Measurements from ENCODE around the gene HYOU1.
"Not testable (repeated sequence)": the region's sequence is repeated elsewhere in the genome, so short reads cannot be mapped to it uniquely, and the experiment has no call there.

The HYOU1 gene

GRCh38 chr11:119041821-119042514, 15.0 kb downstream of the HYOU1 start:
- no peak for DNase-seq

- DNase-seq: not testable (repeated sequence)
Observed at GRCh38 chr11:119039471-119039870, 17.5 kb downstream of the HYOU1 start.

GRCh38 chr11:119038884-119039283, 18.1 kb downstream of the HYOU1 start:
- no peak for DNase-seq

GRCh38 chr11:119034813-119035212, 22.2 kb downstream of the HYOU1 start:
- DNase-seq: no peak

DNA sequence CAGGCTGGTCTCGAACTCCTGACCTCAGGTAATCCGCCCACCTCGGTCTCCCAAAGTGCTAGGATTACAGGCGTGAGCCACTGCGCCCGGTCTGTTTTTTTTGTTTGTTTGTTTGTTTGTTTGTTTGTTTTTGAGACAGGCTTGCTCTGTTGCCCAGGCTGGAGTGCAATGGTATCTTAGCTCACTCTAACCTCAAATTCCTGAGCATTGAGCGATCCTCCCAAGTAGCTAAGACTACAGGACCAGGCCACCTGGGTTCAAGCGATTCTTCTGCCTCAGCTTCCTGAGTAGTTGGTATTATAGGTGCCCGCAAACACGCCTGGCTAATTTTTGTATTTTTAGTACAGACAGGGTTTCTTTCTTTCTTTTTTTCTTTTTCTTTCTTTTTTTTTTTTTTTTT, 23.6 kb downstream of the HYOU1 start:
- not testable (repeated sequence) for DNase-seq

GRCh38 chr11:119031912-119032280, 25.1 kb downstream of the HYOU1 start:
- no peak for DNase-seq

DNA sequence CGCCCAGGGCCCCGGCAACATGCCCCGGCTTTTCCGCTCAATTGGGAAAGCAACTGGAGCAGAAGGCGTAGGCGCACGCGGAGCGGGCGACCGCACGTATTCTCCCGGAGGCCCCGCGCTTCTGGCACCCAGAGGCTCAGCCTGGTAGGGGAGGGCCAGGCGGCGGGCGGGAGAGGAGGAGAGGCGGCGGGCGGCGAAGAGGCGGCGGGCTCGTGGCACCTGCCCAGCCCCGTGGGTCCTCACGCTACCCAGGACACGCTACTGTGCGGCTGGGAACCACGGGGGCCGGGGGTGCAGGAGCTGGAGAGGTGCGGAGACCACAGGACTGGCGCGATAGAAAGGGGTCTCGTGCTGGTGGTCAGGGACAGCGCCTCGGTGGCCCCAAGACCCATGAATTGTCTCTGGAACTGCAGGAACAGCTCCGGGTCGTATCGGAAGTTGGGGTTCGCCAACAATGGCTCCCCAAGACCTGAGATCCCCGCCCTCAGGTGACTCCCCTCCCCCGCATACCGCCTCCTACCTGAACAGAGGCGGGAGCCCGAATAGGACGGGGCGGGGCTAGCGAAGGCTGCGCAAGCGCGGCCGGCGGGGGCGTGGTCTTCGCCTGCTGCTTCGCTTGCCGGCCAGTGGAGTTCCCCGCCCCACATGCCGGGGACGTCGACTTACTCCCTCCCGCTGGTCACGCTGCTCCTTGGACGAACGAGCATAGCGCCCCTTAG, 26.5 kb downstream of the HYOU1 start, which contains the start of gene SLC37A4:
Gene SLC37A4 (minus strand): TSS at position 549 of the 719 bp plus-strand sequence.
- DNase-seq: peak; percentile 92 to 99

- DNase-seq: no peak
Observed at GRCh38 chr11:119030029-119030328, 27.0 kb downstream of the HYOU1 start.

DNA sequence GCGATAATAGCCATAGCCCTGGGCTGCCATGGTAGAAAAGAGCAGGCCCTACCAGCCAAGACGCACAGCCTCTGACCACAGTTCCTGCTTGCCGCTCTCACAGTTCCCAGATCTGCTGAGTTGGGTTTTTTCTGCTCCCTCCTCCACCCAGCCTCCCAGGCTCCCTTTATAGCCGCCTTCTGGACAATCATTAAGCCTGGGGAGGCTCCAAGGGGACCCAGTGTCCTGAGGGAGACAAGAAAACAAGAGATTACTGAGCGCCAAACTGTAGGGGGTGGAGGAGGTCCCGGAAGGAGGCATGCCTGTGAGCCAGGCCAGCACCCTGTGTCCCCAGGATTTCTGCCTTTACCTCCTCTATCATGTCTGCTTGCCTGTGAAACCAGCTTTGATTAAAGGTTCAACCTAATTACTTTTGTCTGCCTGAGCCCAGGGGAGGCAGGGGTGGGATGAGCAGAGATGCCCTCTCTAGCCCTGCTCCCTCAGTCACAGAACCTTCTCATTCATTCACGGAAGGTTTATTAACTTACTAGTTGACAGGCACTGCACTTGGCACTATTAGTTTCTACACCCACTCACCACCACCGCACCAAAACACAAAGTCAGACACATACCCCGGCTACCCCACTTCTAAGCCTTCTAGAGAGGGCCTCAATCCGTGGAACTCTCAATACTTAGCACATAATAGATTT, 27.5 kb downstream of the HYOU1 start:
- DNase-seq: no peak

DNA sequence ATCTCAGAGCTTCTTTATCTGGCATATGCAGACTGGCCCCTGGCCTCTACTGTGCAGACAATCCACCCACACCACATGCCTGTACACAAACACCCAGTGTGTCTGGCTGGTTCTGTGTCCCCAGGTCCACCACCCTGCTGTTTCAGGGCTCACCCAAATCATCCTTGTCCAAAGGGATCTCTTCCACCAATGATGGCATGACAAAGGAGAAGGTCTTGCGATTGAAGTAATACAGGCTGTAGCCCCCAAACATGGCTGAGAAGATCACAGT, 28.0 kb downstream of the HYOU1 start:
- no peak for DNase-seq

GRCh38 chr11:119028346-119029068, 28.5 kb downstream of the HYOU1 start:
- no peak for DNase-seq

DNA sequence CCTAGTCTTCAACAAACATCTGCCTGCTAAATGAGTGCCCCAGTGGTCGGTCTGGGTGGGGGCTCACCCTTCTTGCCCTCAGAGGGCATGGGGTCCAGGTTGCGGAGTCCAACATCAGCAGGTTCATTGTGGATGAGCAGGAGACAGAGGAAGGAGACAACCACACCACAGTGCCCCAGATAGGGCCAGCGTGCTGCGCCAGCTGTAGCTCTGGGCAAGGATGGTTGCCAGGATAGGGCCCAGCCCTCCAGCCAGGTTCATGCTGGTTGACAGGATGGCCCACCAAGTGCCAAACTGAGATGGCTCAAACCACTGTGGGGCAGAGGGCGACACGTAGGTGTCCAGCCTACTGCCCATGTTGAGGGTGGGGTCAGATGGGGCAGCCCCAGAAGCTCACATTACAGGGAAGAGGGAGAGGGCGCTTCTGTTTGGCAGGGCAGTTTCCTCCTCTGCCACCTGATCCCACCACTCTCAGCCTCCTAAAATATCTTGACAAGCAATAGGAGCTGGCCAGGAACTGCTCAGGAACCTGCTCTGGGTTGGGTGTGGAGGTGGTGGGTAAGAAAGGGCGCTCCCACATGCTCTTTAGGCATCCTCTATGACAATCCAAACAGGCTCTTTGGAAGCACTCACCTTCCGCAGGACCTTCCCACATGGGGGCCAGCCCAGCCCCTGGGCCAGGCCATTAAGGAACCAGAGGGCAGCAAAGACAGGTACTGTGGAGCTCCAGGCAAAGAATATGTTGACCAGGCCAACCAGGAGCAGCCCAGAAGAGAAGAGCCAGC, 29.3 kb downstream of the HYOU1 start:
- no peak for DNase-seq

DNA sequence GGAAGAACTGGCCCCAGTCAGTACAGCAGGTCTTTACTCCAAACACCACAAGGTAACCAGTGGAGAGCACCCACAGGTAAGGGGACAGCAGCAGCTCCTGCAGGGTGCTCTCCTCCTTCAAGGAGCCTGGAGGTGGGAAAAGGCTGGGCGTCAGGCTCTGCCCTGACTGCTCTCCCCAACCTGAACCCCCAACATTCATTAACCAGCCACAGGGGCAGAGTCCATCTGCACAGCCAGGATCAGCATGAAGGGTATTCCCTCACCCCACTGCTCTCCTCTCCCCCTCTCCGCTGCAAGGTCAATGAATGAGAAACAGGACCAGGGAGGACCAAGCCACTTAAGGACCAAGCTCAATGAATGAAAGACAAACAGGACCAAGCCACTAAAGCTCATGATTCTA, 30.0 kb downstream of the HYOU1 start:
- no peak for DNase-seq

- DNase-seq: no peak
Observed at GRCh38 chr11:119025978-119026766, 30.8 kb downstream of the HYOU1 start.

DNA sequence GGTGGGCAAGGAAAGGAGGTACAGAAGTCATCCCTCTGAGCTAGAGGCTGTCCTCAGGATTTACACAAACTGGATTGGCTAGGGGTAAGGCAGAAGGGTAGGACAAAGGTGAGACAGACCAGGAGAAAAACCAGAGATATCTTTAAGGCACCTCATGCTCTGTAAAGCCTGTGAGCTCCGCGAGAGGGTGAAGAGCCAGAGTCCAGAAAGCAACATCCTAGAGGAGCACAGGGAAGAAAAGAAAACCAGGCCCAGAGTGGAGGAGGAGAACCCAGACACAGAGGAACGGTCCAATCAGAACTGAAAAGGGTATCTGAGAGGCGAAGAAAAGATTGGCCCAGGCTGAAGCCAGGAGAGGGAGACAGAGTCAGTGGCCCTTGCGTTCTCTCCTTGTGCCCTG, 31.5 kb downstream of the HYOU1 start:
- DNase-seq: no peak

DNA sequence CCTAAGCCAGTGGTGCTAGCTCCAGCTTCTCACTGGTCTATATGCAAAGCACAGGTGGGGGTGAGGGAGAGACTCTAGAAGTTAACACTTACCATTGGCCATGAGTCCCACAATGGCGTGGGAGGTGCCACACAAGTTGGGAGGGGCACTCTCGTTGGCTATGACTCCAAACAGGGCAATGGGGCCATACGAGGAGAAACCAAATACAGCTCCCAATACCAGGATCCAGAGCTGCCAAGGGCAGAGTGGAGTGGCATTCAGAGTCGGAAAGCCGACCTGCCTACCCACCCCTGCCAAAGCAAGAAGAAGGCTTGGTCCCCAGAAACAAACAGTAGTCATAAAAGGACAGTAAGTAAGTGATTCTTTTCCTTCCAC, 31.9 kb downstream of the HYOU1 start:
- DNase-seq: no peak

DNA sequence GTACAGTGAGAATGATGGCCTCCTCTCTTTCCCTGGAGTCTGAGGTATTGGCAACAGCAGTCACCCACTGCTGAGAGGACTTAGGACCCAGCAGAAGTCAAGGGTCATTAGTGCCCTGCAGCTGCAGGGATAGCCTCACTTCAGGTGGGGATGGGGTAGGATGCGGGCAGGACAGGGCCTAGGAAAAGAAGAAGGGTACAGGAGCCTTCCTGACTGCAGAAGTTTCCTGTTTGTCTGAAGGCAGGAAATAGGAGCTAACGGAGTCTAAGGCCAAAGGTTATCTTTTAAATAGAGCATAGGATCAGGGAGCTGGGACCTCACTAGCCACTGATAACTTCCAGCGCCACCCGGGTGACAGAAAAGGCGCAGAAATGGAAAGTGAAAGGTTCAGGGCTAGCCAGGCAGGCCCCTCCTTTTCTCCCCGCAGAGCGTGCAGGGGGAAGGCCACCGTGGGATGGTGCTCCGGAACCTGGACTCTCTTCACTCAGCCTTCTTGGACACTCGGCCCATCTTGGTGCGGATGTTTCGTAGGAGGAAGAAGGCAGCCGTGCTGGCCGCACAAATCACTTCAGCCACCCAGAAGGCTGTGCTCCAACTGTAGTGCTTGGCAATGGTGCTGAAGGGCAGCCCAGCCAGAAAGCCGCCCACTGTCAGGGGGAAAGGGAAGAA, 32.4 kb downstream of the HYOU1 start:
- DNase-seq: no peak

- DNase-seq: no peak
Observed at GRCh38 chr11:119023741-119024140, 33.3 kb downstream of the HYOU1 start.

DNA sequence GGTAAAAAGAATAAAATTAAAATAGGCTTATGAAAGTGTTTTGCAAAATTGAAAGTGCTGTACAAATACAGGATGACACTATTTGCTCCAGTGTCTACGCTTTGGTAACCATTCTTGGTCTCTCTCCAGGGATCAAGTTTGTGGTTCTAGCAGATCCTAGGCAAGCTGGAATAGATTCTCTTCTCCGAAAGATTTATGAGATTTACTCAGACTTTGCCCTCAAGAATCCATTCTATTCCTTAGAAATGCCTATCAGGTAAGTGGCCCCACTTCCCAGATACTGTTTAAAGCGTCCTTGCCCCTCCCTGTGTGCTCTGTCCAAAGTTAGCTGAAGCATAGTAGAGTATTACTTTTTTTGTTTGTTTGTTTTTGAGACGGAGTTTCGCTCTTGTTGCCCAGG, 35.4 kb downstream of the HYOU1 start:
- no peak for DNase-seq

- no peak for DNase-seq
Observed at GRCh38 chr11:119019996-119020395, 37.0 kb downstream of the HYOU1 start.

DNA sequence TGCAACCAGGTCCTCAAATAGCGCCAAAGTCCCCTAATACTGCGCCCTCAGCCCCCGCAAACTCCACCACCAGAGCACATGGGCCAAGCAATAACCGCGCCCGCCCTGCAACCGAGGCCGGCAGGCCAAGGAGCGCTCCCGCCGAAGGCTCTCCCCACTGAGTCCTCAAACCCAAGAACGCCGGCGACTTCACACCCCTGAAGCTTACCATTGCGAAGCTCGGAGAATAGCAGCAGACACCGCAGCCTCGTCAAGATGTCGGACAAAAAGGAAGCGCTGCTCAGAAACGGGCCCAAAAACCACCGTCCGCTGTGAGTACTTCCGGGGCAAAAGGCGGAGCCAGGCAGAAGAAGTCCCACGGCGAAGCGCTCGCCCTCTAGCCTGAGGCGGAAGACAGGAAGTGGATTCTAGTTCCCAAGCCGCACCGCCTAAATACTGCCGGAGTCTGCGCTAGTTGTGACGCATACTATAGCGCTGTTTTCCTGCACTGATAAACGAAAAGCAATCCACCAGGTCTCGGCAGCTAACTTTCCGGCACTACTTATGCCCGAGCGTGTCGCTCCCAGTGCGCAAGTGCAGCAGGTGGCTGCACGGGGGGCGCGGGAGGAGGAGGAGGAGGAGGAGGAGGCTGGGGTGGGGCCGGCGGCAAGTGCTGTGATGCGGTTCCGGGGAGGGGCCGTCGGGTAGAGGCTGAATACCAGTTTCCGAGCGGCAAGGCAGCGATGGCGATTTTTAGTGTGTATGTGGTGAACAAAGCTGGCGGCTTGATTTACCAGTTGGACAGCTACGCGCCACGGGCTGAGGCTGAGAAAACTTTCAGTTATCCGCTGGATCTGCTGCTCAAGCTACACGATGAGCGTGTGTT, 38.7 kb downstream of the HYOU1 start, which contains the start of the genes RPS25 and TRAPPC4:
Gene RPS25 (minus strand): TSS at position 270 of the 865 bp plus-strand sequence. CDS start 59 bp downstream, at position 211.
Gene TRAPPC4 (plus strand): TSS at position 693 of the 865 bp plus-strand sequence. CDS start 30 bp downstream, at position 723.
- DNase-seq: peak; percentile 95 to 96

Measured in NCI-H446 (cell line).